Upper lobe of right lung (tissue), 1 donor: ENCODE data around the gene LPP. TPM values are rescaled to one million over a fixed set of nuclear protein-coding genes. Genes with fewer than 3 reads are reported as not detected.

ENCODE experiments used
- ATAC-seq: fragments of 200-7000 bp; cut with Tn5 transposase; one replicate; pipeline ENCODE4 v1.9.1; 2020; ENCODE audit warnings: mild to moderate bottlenecking, moderate library complexity
- DNase-seq: peaks from one replicate; pipeline ENCODE4 v3.0.0-alpha.2; 2020
- H3K27ac ChIP-seq: fragments of 200-600 bp; one replicate; pipeline ENCODE4 v1.8.0; 2022
- H3K27me3 ChIP-seq: fragments of 200-600 bp; one replicate; pipeline ENCODE4 v1.8.0; 2022; ENCODE audit warnings: mild to moderate bottlenecking
- H3K36me3 ChIP-seq: fragments of 200-600 bp; one replicate; pipeline ENCODE4 v1.8.0; 2022
- H3K4me1 ChIP-seq: fragments of 200-600 bp; one replicate; pipeline ENCODE4 v1.8.0; 2022
- H3K4me3 ChIP-seq: fragments of 200-600 bp; one replicate; pipeline ENCODE4 v1.8.0; 2022; ENCODE audit warnings: mild to moderate bottlenecking
- H3K9me3 ChIP-seq: fragments of 200-600 bp; one replicate; pipeline ENCODE4 v1.8.0; 2022
- CTCF ChIP-seq: fragments of 200-600 bp; IDR thresholded peaks from one replicate; pipeline ENCODE4 v1.8.0; 2022; ENCODE audit warnings: antibody characterized with exemption
- intact Hi-C: fragments of 100-400 bp; cut with DNase I; formaldehyde crosslinking; loops from one replicate; pipeline ENCODE4 v1.11.0; 2022
- total RNA-seq: library from RNA; stranded (reverse); fragmentation: NEBNext Ultra II Directional; extraction: Animal tissue kit (Norgen Biotek cat#: 25700); gene quantifications from one replicate; pipeline ENCODE4 v1.2.1, GENCODE V29; 2021
- donor health status: DM: no; HTN: yes; CAD: no; lungs with severe emphysema.

The LPP gene
- total RNA-seq, 1 donor from 2014 or later: 191 TPM

GRCh38 chr3:188860147-188860546 lies 706.2 kb downstream of the LPP start:
- ATAC-seq: no peak
- H3K4me1 ChIP-seq: no peaks in the 10 kb centered on the region
- intact Hi-C loops: no loop called here

GRCh38 chr3:188861842-188862744 lies 708.1 kb downstream of the LPP start:
- no peak overlapping the region for H3K27ac ChIP-seq
- no peaks in the 10 kb centered on the region for H3K4me1 ChIP-seq
- intact Hi-C loops: no loop called here
- H3K9me3 ChIP-seq: no peaks in the 10 kb centered on the region
- H3K4me3 ChIP-seq: no peak overlapping the region
- ATAC-seq (no peak), DNase-seq (no peak)
- H3K27me3 ChIP-seq: no peaks in the 10 kb centered on the region
- peaks cover 6% of the 10 kb centered on the region for H3K36me3 ChIP-seq
- no peak for TF ChIP-seq CTCF

More at GRCh38 chr3:188860147-188860546, 706.2 kb downstream of the LPP start:
- no peak for TF ChIP-seq CTCF
- H3K27ac ChIP-seq: no peak overlapping the region
- no peak for DNase-seq
- no peaks in the 10 kb centered on the region for H3K36me3 ChIP-seq
- no peak overlapping the region for H3K4me3 ChIP-seq
- no peaks in the 10 kb centered on the region for H3K9me3 ChIP-seq
- H3K27me3 ChIP-seq: no peaks in the 10 kb centered on the region

GRCh38 chr3:188863999-188864406 lies 710.0 kb downstream of the LPP start:
- ATAC-seq (no peak), DNase-seq (no peak)
- Histone ChIP-seq H3K4me3 (no peak overlapping the region), H3K9me3 (no peaks in the 10 kb centered on the region), H3K4me1 (peaks cover 8% of the 10 kb centered on the region), H3K27me3 (no peaks in the 10 kb centered on the region), H3K27ac (no peak overlapping the region), H3K36me3 (peaks cover 6% of the 10 kb centered on the region)
- TF ChIP-seq CTCF: no peak
- intact Hi-C loops: no loop called here

- ATAC-seq: no peak
- DNase-seq: no peak
- H3K27me3 ChIP-seq: no peaks in the 10 kb centered on the region
- intact Hi-C loops: no loop called here
- no peak overlapping the region for H3K4me3 ChIP-seq
- H3K4me1 ChIP-seq: peaks cover 8% of the 10 kb centered on the region
- H3K27ac ChIP-seq: no peak overlapping the region
- no peaks in the 10 kb centered on the region for H3K9me3 ChIP-seq
- no peak for TF ChIP-seq CTCF
- H3K36me3 ChIP-seq: peaks cover 6% of the 10 kb centered on the region
Observed at GRCh38 chr3:188867691-188868265, 713.8 kb downstream of the LPP start.

GRCh38 chr3:188868803-188869202 lies 714.8 kb downstream of the LPP start:
- ATAC-seq (peak; percentile 92), DNase-seq (no peak)
- peaks cover 8% of the 10 kb centered on the region for H3K4me1 ChIP-seq
- no peak overlapping the region for H3K27ac ChIP-seq
- intact Hi-C loops: no loop called here
- no peak for TF ChIP-seq CTCF
- no peak overlapping the region for H3K4me3 ChIP-seq
- H3K27me3 ChIP-seq: no peaks in the 10 kb centered on the region
- peaks cover 10% of the 10 kb centered on the region for H3K36me3 ChIP-seq
- H3K9me3 ChIP-seq: no peaks in the 10 kb centered on the region
